Measurements from ENCODE around the gene STXBP6.

GRCh38 chr14:24957814-24958213, 92.1 kb downstream of the STXBP6 start:
- TF ChIP-seq CTCF (IDR thresholded peaks at IDR 0.05) (no peak), POLR2A (IDR thresholded peaks at IDR 0.05) (no peak)
